Stimulated activated CD8-positive, alpha-beta memory T cell treated with anti-CD3 and anti-CD28 coated beads, Interleukin-15, amount 100 ng/mL, for 24 hours (primary cell): ENCODE data around the gene FLNC.

Experiments used
- DNase-seq: peaks from one replicate; pipeline ENCODE4 v3.0.0-alpha.2; 2020; ENCODE audit warnings: low read depth

The FLNC gene

DNA sequence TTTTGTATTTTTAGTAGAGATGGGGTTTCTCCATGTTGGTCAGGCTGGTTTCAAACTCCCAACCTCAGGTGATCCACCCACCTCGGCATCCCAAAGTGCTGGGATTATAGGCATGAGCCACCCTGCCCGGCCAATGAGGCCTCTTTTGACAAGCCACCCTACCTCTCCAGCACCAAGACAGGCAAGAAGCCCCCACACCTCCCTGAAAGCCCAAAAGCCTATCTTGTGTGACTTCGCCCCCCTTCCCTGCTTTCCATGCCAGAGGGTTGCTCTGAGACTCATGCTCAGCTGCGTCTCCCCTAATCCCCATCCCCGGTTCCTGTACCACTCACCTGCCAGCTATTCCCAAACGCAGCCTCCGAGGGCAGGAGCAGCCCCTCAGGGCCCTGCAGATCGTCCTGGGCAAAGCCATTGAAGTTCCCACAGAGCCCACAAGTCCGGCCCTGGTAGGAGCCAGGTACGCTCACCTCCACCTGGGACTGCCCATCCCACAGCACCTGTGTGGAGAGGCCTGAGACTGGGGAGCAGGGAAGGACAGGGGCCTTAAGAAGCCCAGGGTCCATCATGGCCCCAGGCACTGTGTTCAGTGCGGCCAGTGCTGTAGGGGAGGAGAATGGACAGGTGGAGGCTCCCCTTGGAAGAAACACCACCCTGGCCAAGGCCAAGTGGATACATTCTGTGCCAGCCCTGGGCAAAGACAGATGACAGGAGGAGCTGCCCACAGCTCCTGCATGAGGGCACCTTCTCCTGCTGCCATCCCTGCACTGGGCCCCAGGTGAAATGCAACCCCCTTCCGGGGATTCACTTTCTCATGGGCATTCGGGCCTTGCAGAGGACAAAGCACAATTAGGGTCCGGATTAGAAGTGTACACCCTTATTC, 48.3 kb downstream of the FLNC start:
- DNase-seq = no peak

DNA sequence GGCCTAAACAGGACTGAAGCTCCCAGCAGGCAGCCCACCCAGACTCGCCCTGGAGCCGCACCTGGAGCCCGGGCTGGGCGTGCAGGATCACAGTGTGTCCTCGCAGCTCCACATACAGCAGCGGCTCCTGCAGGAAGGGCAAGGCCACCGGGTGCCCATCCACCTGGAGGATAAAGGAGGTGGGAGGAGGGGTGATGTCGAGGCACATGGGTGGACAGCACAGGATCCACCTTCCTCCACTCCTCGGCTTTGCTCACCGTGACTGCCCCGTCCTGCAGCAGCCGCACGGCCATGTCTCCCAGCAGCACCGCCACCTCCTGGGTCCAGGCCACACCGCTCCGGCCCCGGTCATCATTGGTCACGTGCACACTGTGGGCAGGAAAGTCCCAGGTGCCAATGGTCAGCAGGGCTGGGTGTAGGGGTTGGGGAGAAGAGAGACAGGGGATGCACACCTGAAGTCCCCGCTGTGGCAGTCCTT, 49.3 kb downstream of the FLNC start:
- no peak for DNase-seq

DNA sequence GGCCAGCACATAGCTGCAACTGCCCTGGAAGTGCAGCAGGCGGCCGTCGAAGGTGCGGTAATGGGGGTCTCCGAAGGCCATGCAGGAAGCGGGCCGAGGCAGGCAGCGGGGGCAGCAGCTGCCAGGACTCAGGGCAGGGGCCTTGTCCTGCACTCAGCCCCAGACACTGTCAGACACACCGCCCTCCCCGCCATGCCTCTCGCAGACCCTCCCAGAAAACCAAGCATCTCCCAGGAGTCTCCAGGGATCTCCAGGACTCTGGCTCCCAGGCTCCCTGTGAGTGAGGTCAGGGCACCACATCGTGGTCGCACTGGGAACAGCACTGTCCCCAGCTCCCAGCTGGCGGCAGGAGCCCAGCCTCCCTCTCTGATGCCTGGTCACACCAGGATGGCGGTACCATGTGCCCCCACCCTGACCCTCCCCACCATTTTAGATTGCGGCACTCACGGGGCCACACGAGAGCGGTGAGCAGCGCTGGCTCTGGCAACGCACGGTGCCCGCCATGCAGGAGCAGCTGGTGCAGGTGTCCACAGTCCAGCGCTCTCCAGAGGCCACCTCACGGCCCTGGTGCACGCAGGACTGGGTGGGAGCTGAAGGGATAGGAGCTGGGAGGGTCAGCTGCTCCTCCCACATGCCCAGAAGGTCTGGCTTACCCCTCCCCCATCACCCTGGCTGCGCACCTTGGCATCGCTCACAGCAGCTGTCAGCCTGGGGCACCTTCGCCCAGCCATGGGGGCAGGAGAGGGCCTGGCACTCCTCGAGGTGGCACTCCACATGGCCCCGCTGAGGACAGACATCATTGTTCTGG, 49.9 kb downstream of the FLNC start:
- DNase-seq = no peak

DNA sequence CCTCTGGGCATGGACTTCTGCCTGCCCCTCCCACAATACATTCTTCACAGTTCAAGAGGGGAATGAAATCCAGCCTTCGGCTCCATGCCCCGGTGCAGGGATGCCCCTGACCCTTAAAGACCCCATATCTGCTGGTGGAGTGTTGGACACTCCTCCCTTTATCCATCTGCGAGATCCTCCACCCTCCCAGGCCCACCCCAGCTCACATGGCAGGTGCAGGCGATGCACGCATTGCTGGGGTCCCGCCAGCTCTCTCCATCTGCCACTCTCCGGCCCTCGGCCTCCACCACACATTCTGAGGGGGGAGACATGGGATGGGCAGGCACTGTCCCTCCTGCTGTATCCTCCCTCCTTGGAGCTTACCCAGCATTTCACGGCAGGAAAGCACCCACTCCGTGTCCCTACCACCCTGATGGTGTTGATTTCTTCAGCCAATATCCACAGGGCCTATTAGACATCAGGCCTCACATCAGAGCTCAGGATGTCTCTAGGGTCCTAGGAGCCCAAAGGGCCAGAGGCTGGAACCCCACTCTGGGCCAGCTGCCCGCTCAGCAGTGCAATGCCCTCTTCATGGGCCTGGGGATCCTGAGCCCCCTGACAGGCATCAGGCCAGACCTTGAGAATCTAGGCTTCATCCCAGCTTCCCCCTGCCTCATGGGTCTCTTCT, 50.7 kb downstream of the FLNC start:
- DNase-seq = no peak

DNA sequence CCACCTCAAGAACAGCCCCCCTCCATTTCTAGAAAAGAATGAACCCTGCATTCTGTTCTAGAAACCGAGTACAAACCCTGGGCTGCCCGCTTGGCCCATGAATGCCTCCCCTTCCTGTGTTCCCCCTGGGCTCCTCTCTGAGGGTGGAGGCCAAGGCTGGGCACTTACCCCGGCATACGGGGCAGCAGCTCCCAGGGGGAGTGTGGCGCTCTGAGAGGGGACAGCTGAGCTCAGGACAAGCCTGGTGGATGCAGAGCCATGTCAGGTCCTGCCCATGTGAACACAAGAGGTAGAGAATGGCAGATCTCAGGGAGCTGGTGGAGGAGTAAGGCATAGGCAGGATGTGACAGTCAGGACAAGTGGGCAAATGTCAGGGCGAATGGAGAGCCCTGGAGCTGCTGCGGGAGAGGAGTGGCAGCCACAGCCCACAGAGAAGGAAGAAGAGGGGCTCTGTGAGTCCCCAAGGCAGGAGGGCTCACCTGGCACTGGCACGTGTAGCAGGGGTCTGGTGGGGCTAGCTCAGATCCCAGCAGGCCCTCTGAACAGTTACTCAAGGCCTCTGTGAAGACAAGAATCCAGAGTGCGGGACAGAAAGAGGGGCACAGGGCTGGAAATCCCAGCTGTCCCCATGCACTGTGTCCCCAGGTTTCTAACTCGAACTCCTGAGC, 51.4 kb downstream of the FLNC start:
- DNase-seq = no peak

DNA sequence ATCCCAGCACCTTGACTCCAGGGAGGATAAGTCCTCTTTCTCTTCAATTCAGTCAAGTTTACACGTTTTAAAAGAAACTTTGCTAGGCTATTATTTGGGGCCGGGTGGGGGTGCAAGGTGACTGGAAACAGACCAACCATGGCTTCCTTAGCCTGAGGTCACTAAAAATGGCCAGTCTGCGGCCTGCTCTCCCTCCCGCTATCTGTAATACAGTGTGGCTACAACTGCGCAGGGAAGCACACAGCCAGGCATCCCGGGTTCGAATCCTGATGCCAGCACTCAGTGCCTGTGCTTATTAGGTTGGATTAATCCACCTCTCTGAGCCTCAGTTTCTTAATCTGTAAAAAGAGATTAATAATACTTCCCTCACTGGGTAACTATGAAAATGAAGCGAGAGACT, 51.9 kb downstream of the FLNC start:
- no peak for DNase-seq

DNA sequence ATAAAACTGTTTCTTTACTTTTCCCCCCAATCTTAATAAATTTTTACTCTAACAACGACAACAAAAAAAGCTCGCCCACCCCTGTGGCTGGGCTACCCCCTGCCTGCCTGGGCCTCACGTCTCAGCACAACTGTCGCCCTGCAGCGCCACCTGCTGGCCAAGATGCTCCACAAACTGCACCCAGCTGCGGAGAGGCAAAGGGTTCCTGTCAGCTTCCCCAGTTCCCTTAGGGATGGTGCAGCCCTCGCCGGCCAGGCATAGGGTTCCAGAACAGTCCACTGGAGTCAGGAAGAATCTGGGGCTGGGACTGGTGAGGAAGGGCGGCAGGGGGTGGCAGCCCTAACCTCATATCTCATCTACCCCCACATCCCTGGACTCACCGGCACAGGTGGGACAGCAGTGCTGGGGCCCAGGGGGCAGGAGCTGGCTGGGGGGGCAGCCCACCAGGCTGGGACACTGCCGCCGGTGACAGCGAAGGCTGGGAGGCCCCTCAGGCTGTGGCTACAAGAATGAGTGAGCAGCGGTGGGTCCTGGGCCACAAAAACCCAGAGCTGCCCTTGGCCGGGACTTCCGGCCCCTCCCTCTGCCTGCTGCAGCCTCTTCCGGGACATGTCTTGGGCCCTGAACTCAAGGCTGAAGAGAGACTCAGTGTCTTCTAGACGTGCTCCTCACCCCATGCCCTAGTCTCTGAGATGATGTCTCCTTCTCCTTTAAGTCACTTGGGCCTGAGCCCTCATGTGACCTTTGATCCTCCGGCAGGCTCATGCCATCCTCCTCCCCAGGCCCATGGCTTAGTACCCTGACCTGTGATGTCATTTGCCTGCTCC, 53.6 kb downstream of the FLNC start:
- peak; percentile 78 for DNase-seq

DNA sequence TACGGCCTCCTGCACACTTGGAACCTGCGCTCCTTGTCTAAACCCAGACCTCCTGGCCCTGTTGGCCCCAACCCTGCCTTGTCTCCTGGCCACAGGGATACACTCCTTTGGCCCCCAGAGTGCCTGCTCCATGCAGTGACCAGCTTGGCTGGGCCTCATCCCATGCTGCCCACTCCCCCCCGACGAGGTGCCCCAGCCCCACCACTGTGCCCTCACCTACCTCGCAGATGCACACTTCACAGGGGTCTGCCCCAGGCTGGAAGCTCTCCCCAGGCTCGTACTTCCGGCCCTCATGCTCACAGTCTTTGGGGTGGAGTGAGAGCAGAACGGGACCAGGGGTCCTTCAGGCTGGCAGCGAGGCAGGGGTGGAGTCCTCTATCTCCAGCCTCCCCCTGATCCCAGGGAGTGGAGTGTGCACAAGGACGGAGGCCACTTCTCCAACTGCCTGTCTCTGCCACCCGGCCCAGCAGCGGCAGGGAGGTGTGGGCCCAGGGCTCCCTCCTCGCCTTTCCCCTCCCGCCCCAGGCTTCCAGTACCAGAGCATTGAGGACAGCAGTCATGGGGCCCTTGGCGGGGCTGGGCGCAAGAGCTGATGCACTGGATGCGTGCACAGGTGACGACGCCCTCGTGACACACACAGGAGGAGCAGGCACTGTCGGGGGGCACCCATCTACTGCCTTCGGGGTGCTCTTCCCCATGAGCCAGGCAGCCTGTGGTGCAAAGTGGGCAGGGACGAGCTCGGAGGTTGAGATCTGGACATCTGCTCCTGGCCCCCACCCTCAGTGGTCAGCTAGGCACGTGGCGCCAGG, 54.6 kb downstream of the FLNC start:
- no peak for DNase-seq

DNA sequence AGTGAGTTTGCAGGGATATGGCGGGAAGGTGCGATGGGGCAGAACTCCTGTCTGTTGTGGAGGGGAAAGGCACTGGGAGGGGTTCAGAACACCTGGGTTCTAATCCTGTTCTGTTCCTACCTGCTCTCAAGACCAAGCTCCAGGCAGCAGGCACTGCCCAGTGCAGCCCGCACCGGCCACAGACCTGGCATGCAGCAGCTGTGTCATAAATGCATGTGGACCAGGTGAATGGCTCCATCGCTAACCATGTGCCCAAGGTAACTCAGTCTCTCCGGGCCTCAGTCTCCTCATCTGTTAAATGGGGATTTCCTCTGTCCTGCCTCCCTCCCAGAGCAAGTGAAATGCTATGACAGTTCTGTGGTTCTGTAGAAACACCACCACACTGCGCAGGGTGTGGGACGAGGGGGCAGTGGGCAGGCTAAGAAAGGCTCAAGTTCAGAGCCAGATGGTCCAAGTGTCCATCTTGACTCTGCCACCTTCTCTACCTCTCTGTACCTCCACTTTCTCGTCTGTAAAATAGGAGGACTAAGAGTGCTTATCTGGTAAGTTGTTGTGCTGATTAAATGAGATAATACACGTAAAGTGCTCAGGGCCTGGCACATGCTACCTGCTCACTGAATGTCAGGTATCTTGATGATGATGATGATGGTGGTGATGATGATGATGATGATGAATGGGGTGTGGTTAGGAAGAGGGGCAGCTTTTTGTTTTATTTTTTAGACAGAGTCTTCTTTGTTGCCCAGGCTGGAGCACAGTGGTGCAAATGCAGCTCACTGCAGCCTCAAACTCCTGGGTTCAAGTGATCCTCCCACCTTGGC, 55.4 kb downstream of the FLNC start:
- DNase-seq = no peak

DNA sequence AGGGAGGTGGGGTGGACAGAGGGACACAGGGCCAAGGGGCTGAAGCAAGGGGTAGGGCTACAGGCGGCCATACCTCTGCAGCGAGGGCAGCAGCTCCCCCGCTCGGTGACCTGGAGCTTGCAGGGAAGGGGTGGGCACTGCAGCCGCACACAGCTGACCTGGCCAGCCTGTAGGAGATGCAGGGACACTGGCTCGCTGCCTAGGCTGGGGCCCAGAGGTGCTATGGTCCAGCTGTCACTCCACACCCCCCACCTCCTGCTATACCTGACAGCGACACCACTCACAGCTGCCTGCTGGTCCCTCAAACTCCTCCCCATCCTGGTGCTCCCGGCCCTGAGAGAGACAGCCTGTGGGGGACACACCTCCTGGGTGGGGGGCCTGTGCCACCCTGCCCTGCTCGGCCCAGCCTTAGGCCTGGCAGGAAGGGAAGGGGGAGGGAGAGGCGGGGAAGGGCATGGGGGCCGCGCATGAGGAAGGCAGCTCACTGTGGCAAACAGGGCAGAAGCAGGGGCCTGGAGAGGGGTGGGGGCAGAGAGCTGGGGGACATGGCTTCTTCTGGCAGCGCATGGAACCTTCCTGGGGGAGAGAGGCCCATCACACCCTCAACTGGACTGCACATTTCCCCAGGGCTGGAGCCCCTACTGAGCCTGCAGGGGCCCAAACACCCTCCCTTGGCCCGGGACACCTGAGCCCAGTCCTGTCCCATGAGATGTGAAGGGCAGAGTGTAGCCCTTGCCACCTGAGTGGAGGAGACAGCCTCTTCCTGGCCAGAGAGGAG, 56.4 kb downstream of the FLNC start:
- no peak for DNase-seq

DNA sequence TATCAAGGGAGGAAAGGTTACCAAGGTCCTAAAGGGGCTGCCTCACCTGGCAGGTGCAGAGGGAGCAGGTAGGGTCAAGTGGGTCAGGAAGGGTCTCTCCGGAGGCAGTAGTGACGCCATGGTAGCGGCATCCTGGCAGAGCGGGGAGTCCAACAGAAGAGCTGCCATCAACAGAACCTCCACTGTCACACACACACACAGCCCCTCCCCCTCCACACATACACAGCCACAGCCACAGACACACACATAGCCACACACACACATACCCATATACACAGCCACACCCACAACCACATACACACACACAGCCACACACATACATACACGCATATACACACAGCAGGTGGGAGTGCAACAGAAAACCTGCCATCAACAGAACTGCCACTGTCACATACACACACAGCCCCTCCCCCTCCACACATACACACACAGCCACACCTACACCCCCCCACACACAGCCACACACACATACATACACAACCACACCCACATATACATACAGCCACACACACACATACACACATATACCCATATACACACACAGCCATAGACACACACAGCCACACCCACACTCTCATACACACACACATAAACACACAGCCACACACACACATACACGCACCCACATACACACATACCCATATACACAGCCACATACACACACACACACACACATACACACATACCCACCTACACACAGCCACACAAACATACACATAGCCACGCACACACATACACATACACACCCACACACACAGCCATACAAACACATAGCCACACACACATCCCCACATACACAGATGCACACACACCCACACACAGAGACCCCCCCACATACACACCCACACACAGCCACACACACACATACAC, 57.2 kb downstream of the FLNC start:
- DNase-seq = no peak

DNA sequence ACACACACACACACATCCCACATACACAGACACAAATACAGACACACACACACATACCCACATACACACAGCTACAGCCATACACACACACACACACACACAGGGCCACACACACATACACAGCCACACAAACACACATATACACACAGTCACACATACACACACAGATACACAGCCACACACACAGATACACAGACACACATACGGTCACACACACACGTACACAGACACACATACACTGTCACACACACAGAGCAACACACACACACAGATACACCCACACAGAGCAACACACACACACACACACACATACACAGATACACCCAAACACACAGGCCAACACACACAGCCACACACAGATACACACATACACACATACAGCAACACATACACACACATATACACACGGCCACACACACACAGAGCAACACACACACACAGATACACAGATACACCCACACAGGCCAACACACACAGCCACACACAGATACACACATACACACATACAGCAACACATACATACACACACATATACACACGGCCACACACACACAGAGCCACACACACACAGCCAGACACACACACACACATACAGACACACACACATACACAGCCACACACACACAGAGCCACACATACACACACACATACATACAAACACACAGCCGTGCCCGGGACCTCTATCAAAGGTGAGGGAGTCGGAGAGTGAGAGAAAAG, 58.0 kb downstream of the FLNC start:
- no peak for DNase-seq

DNA sequence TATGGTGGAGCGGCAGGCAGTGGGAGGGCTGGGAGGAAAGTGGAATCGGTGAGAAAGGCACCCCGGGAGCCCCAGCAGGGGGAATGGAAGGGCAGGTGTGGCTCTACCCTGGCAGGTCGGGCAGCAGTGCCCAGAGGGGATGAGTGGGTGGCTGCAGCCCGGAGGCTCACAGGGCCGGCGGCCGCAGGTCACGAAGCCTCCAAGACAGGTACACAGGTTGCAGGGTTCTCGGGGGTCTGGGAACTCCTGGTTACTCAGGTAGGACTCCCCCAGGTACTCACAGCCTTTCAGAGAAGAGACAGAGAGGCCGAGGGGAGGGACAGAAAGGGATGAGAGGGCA, 58.5 kb downstream of the FLNC start:
- DNase-seq = no peak

DNA sequence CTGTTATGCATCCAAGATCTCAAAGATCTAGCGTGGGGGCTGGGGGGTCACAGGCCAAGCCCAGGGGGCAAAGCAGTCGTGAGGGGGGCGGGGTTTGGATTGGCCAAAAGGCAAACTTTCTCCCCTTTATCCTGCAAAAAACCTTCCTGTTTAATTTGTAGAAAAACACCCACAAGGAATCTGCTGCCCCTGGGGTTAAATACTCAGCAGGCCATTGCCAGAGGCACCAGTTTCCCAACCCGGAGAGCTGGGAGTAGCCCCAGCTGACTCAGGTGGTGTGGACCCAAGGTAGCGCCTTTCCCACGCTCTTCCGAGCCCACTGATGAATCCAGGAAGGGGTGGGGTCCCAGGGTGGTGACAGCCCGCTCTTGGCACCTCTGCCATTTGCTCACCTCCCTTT, 58.9 kb downstream of the FLNC start:
- no peak for DNase-seq

DNA sequence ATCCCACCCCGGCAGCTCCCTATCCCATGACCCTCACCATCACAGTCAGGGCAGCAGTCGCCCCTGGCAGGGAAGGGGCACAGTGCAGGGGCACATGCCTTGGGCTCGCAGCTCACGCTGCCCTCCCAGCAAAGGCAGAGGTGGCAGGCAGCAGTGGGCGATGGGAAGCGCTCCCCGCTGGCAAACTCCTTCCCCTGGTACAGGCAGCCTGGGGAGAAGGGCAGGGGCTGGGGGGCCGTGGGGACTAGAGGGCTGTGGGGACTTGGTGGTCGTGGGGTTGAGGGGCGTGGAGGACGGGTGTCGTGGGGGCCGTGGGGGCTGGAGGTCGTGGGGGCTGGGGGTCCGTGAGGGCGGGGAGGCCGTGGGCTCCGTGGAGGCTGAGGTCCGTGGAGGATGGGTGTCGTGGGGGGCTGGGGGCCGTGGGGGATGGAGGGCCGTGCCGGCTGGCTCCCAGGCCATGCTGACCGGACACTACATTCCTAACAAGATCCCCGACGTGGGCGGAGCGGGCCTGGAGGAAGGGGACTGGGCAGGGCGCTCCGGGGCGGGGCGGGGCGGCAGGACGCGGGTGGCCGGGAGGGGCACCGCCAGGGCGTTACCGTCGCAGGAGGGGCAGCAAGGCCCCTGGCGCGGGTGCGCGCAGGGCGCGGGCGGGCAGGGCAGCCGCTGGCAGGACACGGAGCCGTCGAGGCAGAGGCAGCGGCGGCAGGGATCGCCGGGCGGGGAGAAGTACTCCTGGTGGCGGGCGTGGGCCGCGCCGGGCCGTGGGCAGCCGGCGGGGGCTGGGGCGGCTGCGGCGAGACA, 60.3 kb downstream of the FLNC start:
- DNase-seq = no peak
